Colonic mucosa (tissue), 4 donors: ENCODE measurements around the gene U2AF2. TPM values are rescaled to one million over a fixed set of nuclear protein-coding genes. Genes with fewer than 3 reads are reported as not detected.

Experiments
- DNase-seq: peaks from one replicate; pipeline ENCODE4 v3.0.0-alpha.2; 2020
- H3K27ac ChIP-seq: fragments of 200-600 bp; one replicate; pipeline ENCODE4 v1.8.0; 2021
- H3K27me3 ChIP-seq: fragments of 200-600 bp; one replicate; pipeline ENCODE4 v1.8.0; 2021
- H3K36me3 ChIP-seq: fragments of 200-600 bp; one replicate; pipeline ENCODE4 v1.8.0; 2021
- H3K4me1 ChIP-seq: fragments of 200-600 bp; one replicate; pipeline ENCODE4 v1.8.0; 2021; ENCODE audit warnings: mild to moderate bottlenecking
- H3K4me3 ChIP-seq: fragments of 200-600 bp; one replicate; pipeline ENCODE4 v1.8.0; 2021
- H3K9ac ChIP-seq, 2 donors: one replicate each; pipeline ENCODE4 v1.7.0; 2013; ENCODE audit warnings: control low read depth in 2 of 2, low read depth in 2 of 2, low read length in 2 of 2
- H3K9me3 ChIP-seq: fragments of 200-600 bp; one replicate; pipeline ENCODE4 v1.8.0; 2021
- CTCF ChIP-seq: fragments of 200-600 bp; IDR thresholded peaks from one replicate; pipeline ENCODE4 v1.8.0; 2022; ENCODE audit warnings: antibody characterized with exemption, mild to moderate bottlenecking
- intact Hi-C: fragments of 100-400 bp; cut with DNase I; formaldehyde crosslinking; loops from one replicate; pipeline ENCODE4 v1.14.1; 2022
- total RNA-seq, 2 donors: library from RNA; stranded (reverse); fragmentation: NEBNext Ultra II Directional in 1 of 2; extraction: Animal tissue kit (Norgen Biotek cat#: 25700) in 1 of 2; gene quantifications; one replicate each; pipeline ENCODE4 v1.2.1, GENCODE V29; 2021
- donor health status: healthy.
- donor health status: DM: no; HTN: no; CAD: no.
- donor health status: DM: no; HTN: no; CAD: no.

U2AF2 gene
- total RNA-seq, 2 donors from 2014 or later: 146 to 289 TPM

- Histone ChIP-seq H3K4me1 (peaks cover 39% of the 10 kb centered on the region), H3K4me3 (no peak overlapping the region), H3K27ac (peak overlapping the region; percentile 82), H3K36me3 (peaks cover 33% of the 10 kb centered on the region), H3K9ac (peak overlapping the region; percentile 48 to 80), H3K9me3 (no peaks in the 10 kb centered on the region), H3K27me3 (no peaks in the 10 kb centered on the region)
- intact Hi-C loops: no loop called here
- no peak for TF ChIP-seq CTCF
- peak; percentile 90 for DNase-seq
Measured at GRCh38 chr19:55688422-55689218, 33.8 kb downstream of the U2AF2 start.

GRCh38 chr19:55689411-55690108, 34.7 kb downstream of the U2AF2 start:
- DNase-seq: no peak
- Histone ChIP-seq H3K9ac (peak overlapping the region in 1 of 2 donors; percentile 72), H3K27me3 (no peaks in the 10 kb centered on the region), H3K36me3 (peaks cover 33% of the 10 kb centered on the region), H3K4me1 (peaks cover 35% of the 10 kb centered on the region), H3K27ac (peak overlapping the region; percentile 82), H3K4me3 (no peak overlapping the region), H3K9me3 (no peaks in the 10 kb centered on the region)
- intact Hi-C loops: no loop called here
- TF ChIP-seq CTCF: no peak

GRCh38 chr19:55690109-55690768, 35.4 kb downstream of the U2AF2 start:
- TF ChIP-seq CTCF: no peak
- Histone ChIP-seq H3K9me3 (no peaks in the 10 kb centered on the region), H3K36me3 (peaks cover 39% of the 10 kb centered on the region), H3K4me3 (no peak overlapping the region), H3K9ac (no peak overlapping the region), H3K27ac (no peak overlapping the region), H3K27me3 (no peaks in the 10 kb centered on the region), H3K4me1 (peaks cover 28% of the 10 kb centered on the region)
- intact Hi-C loops: no loop called here
- DNase-seq: no peak

GRCh38 chr19:55690769-55691545, 36.1 kb downstream of the U2AF2 start:
- Histone ChIP-seq H3K9ac (no peak overlapping the region), H3K9me3 (no peaks in the 10 kb centered on the region), H3K36me3 (peaks cover 39% of the 10 kb centered on the region), H3K27ac (no peak overlapping the region), H3K27me3 (no peaks in the 10 kb centered on the region), H3K4me3 (no peak overlapping the region), H3K4me1 (peaks cover 23% of the 10 kb centered on the region)
- TF ChIP-seq CTCF: no peak
- intact Hi-C loops: no loop called here
- no peak for DNase-seq
